Myocyte (in vitro differentiated cells): ENCODE results near the gene RAB21. TPM values are rescaled to one million over a fixed set of nuclear protein-coding genes. Genes with fewer than 3 reads are reported as not detected.

Source experiments
- DNase-seq: peaks from one replicate; pipeline ENCODE4 v3.0.0-alpha.2; 2012; ENCODE audit warnings: low read depth
- polyA plus RNA-seq: library from polyadenylated mRNA; unstranded; fragments of >200 nt; gene quantifications from one replicate; pipeline ENCODE4 v1.2.1, GENCODE V29; 2012; ENCODE audit warnings: missing spikeins
- total RNA-seq: library from RNA; depleted of rRNA; stranded (reverse); fragments of >200 nt; gene quantifications from 2 replicates; pipeline ENCODE4 v1.2.3, GENCODE V29; 2014

The RAB21 gene
- total RNA-seq = 39.1 and 39.9 TPM in 2 replicates
- polyA plus RNA-seq = 43.7 TPM

- DNase-seq = peak; percentile 98
Measured at GRCh38 chr12:71754461-71755145, at the start of gene RAB21. Gene RAB21 (plus strand): TSS chr12:71754863. CDS start chr12:71755130, 267 bp downstream.

- DNase-seq = no peak
Measured at GRCh38 chr12:71704920-71705319, 49.7 kb upstream of the RAB21 start.

- DNase-seq = no peak
Measured at GRCh38 chr12:71708658-71709057, 46.0 kb upstream of the RAB21 start.

GRCh38 chr12:71710276-71711125, 44.2 kb upstream of the RAB21 start:
- peak; percentile 40 for DNase-seq

- no peak for DNase-seq
Measured at GRCh38 chr12:71718611-71719010, 36.1 kb upstream of the RAB21 start.

GRCh38 chr12:71719647-71720370, 34.9 kb upstream of the RAB21 start:
- no peak for DNase-seq

GRCh38 chr12:71721783-71722505, 32.7 kb upstream of the RAB21 start:
- no peak for DNase-seq

GRCh38 chr12:71725011-71725410, 29.7 kb upstream of the RAB21 start:
- no peak for DNase-seq

GRCh38 chr12:71726548-71726947, 28.1 kb upstream of the RAB21 start:
- DNase-seq = no peak

GRCh38 chr12:71727958-71728357, 26.7 kb upstream of the RAB21 start:
- no peak for DNase-seq

- DNase-seq = no peak
Measured at GRCh38 chr12:71730936-71731335, 23.7 kb upstream of the RAB21 start.

GRCh38 chr12:71731439-71732356, 23.0 kb upstream of the RAB21 start:
- no peak for DNase-seq

- DNase-seq = no peak
Measured at GRCh38 chr12:71732357-71732712, 22.3 kb upstream of the RAB21 start.

- DNase-seq = no peak
Measured at GRCh38 chr12:71737197-71737596, 17.5 kb upstream of the RAB21 start.

- no peak for DNase-seq
Measured at GRCh38 chr12:71742998-71743397, 11.7 kb upstream of the RAB21 start.

- DNase-seq = no peak
Measured at GRCh38 chr12:71744522-71745300, 10.0 kb upstream of the RAB21 start.

GRCh38 chr12:71746974-71747611, 7.6 kb upstream of the RAB21 start:
- peak; percentile 70 for DNase-seq

- peak; percentile 30 for DNase-seq
Measured at GRCh38 chr12:71748081-71748850, 6.4 kb upstream of the RAB21 start.
